AG04449 (cell line): ENCODE data around the gene IFIT3.

Source experiments
- CTCF ChIA-PET: fragments of 350-600 bp; formaldehyde crosslinking; extraction: SDS; loops from one replicate; lab custom pipeline; 2021; ENCODE audit warnings: antibody characterized with exemption; lab: Yijun Ruan, JAX
- POLR2A ChIA-PET: fragments of 400-600, 350-600 bp; formaldehyde crosslinking; extraction: SDS; loops from one replicate; lab custom pipeline; 2020; ENCODE audit warnings: antibody characterized with exemption, inconsistent platforms; lab: Yijun Ruan, JAX
- DNase-seq: peaks from one replicate; pipeline ENCODE4 v3.0.0-alpha.2; 2010; ENCODE audit warnings: low read depth, low spot score
- H3K4me3 ChIP-seq: 2 replicates; pipeline ENCODE4 v1.5.1; 2011; ENCODE audit warnings: low read depth, mild to moderate bottlenecking, control low read depth, low read length
- TF ChIP-seq, protein P1 (sequence below): IDR thresholded peaks from one replicate; pipeline ENCODE4 v1.5.1; 2011; ENCODE audit warnings: mild to moderate bottlenecking, moderate library complexity, low read length, control low read depth, inconsistent platforms; ENCODE audit not compliant: insufficient read depth; ENCODE audit errors: missing control alignments

Gene IFIT3

DNA sequence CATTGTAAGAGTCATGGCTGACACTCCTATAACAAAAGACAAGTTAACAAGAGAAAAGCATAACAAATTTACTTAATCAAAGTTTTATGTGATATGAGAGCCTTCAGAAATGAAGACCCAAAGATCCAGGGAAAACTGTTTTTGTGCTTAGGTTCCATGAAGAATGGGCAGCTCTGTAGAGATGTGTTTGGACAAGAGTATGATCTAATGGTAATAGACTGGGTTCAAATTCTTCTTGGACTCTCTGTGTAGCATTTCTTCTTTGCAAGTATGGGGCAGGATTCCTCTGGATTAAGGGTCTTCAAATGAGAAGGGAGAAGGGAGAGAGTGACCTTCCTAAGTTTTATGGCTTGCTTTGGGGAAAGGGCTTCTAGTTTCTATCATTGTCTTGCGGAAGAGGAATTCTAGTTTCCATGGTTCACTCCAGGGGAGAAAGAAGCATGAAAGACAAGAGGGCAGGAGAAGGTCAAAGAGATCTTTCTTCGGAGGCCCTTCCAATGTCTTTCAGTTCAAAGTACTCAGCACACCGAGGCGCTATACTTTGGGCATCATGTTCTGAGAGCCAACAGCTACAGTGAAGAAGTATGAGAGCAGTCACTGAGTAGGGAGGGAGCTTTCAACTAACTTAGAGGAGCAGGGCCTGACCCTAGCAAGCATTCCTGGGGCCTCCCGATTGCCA lies 15.4 kb downstream of the IFIT3 start:
- no peak overlapping the region for H3K4me3 ChIP-seq
- ChIA-PET POLR2A (interaction anchor here (1.1 kb wide), 1 partner anchor 9 kb away, joined by 3 read pairs; no protein-coding TSS in a partner anchor), CTCF (interaction anchor here (1.1 to 2.2 kb wide), 3 partner anchors 8 to 25 kb away, joined by 4 to 9 read pairs (median 4); partner anchors contain the start of gene IFIT3)
- TF ChIP-seq, protein P1, sequence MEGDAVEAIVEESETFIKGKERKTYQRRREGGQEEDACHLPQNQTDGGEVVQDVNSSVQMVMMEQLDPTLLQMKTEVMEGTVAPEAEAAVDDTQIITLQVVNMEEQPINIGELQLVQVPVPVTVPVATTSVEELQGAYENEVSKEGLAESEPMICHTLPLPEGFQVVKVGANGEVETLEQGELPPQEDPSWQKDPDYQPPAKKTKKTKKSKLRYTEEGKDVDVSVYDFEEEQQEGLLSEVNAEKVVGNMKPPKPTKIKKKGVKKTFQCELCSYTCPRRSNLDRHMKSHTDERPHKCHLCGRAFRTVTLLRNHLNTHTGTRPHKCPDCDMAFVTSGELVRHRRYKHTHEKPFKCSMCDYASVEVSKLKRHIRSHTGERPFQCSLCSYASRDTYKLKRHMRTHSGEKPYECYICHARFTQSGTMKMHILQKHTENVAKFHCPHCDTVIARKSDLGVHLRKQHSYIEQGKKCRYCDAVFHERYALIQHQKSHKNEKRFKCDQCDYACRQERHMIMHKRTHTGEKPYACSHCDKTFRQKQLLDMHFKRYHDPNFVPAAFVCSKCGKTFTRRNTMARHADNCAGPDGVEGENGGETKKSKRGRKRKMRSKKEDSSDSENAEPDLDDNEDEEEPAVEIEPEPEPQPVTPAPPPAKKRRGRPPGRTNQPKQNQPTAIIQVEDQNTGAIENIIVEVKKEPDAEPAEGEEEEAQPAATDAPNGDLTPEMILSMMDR = no peak
- DNase-seq = no peak

DNA sequence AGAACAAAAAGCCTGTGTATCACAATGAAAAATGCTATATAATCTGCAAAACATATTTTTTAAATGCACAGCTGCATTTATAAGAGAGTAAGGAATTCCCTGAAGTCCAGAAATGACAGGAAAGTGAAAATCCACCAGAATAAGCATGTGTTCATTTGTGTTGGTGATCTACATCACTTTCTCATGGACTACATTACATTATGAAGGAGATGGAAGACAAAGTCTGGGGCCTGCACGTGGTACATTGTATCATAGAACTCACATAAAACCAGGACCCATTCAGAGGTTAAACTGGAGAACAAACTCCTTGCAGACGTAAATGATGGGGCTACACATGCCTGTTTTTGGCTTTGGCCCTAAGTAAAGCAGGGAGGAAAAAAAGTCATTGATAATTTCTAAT lies 16.4 kb downstream of the IFIT3 start:
- ChIA-PET POLR2A (interaction anchor here (1.1 kb wide), 1 partner anchor 8 kb away, joined by 3 read pairs; no protein-coding TSS in a partner anchor), CTCF (interaction anchor here (1.1 to 2.2 kb wide), 3 partner anchors 7 to 25 kb away, joined by 4 to 9 read pairs (median 4); partner anchors contain the start of gene IFIT3)
- no peak overlapping the region for H3K4me3 ChIP-seq
- DNase-seq = no peak
- TF ChIP-seq, protein P1 = no peak

DNA sequence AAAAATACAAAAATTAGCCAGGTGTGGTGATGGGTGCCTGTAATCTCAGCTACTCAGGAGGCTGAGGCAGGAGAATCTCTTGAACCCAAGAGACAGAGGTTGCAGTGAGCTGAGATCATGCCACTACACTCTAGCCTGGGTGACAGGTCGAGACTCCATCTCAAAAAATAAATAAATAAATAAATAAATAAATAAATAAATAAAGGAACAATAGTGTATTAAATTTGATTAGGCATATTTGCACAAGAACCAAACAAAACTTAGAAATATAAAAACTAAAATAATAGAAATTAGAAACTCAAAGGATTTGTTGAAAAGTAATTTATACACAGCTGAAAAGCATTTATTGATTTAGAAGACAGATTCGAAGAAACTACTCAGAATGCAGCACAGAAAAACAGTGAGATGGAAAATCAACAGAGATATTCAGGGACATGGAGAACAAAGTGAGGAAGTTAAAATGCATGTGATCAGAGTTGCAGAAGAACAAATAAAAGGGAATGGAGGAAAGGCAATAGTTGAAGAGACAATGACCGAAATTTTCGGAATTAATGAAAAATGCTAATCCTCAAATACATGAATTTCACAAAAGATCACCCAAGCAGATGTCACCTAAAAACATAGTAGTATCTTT lies 17.7 kb downstream of the IFIT3 start:
- CTCF ChIA-PET = interaction anchor here (1.2 kb wide), 1 partner anchor 10 kb away, joined by 4 read pairs; no protein-coding TSS in a partner anchor

DNA sequence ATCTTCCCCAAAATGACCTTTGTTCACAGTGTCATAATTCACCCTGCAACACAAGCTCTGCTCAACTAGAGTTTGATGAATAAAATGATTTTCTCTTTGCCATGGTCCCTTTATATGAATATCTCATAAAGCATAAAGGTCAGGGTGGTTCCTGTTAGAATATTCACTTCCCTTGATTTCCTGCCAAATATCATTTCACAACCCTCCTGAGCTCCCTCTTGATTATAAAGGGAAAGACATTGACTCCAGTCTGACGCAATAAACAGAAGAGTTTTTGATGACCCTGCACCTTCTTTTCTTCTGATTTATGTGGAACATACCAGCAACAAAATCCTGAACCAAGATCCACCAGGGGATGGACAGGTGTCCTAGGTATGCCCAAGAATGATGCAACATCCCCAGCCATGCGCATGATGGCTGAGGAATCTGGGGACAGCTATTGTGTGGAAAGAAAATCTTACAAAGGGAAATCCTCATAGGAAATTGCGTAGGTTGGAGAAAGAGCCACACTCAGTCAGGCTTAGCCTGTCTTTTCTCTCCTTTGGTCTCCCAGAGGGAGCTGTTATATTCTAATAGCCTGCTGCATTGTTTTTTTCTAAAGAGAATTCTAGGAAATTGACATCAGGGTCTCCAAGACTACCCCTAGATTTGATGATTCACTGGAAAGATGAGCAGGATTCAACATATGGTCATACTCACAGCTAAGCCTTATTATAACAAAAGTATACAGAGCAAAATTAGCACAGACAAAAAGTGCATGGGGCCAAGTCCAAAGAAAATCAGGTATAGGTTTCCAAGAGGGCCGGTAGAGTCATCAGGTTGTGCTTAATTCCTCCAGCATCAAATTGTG lies 18.8 kb downstream of the IFIT3 start:
- TF ChIP-seq, protein P1 = no peak
- ChIA-PET POLR2A (no interaction called here), CTCF (interaction anchor here (0.8 to 1.6 kb wide), 4 partner anchors 11 to 218 kb away, joined by 3 to 7 read pairs (median 4); no protein-coding TSS in a partner anchor)
- DNase-seq = no peak
- no peak overlapping the region for H3K4me3 ChIP-seq

More for the DNA sequence above, 17.7 kb downstream of the IFIT3 start:
- H3K4me3 ChIP-seq = no peak overlapping the region
- DNase-seq = no peak
- POLR2A ChIA-PET = no interaction called here
- TF ChIP-seq, protein P1 = no peak

DNA sequence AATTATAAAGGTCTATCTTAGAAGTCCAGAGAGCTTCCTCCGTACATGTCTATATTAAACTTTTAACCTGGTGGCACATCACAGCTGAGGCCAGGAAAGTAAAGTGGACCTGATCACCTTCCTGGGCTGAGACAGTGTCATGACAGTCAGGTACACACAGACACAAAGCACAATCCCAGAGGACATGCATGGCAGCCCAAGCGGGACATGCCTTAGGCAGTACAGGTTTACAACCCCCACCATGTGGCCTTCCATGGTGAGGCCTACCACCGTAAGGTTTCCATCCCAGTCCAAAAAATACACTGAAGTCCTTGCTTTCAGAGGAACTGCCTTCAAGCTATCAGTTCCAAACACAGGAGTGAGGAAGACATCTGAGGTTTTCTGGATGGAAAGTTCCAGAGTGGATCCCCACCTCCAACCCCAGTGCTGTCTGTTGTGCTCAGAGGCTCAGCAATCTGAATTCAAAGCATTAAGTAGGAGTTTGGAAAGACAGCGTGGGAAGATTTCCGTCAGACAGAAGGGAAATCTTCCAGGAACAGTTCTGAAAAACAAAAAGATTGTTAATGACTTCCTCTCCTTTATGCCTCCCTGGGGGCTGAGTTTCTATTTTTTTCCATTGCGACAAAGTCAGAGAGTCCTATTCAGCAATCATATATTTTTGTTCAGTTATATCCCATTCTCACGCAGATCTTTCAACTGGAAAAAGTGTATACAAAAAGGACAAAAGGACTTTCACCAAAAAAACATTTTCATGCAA lies 20.1 kb downstream of the IFIT3 start:
- DNase-seq = no peak
- ChIA-PET CTCF (interaction anchor here (1.5 to 1.6 kb wide), 2 partner anchors 22 to 217 kb away, joined by 4 to 7 read pairs; no protein-coding TSS in a partner anchor), POLR2A (no interaction called here)
- TF ChIP-seq, protein P1 = no peak
- H3K4me3 ChIP-seq = no peak overlapping the region
